ENCODE measurements around the gene DIP2C.

DNA sequence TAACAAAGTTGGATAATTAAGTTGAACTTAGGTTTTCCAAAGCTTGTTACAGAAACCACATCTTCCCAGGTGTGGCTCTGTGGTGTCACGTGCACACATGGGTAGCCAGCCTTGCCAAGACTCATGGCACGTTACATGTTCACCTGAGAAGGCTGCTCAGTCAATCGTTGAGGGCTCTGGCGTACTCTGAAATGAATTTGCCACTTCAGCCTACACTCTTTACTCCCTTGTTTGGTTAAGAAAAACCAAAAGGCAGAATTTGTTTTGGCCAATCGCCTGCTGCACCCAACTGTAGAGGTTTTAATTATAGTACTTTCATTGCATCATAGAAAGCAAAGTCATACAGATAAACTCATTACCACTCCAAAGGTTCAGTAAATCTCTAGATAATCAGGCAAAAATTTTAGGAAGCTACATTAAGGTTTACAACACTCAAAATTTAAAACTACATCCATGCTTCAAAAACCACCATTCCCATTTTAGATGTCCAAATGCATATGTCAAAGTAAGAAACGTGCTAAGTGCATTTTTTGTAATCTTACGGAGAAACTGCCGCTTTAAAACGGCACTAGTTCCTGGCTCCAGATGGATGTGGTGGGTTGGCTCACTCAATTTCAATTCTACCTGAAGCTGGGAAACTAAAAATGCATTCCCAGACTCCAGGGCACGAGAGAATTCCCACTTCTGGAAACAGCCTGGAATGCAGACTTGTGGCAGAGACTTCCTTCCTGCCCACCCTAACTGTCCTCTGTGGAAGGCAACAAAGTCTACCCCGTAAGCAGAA, 88.4 kb downstream of the DIP2C start:
- TF ChIP-seq, protein P1, sequence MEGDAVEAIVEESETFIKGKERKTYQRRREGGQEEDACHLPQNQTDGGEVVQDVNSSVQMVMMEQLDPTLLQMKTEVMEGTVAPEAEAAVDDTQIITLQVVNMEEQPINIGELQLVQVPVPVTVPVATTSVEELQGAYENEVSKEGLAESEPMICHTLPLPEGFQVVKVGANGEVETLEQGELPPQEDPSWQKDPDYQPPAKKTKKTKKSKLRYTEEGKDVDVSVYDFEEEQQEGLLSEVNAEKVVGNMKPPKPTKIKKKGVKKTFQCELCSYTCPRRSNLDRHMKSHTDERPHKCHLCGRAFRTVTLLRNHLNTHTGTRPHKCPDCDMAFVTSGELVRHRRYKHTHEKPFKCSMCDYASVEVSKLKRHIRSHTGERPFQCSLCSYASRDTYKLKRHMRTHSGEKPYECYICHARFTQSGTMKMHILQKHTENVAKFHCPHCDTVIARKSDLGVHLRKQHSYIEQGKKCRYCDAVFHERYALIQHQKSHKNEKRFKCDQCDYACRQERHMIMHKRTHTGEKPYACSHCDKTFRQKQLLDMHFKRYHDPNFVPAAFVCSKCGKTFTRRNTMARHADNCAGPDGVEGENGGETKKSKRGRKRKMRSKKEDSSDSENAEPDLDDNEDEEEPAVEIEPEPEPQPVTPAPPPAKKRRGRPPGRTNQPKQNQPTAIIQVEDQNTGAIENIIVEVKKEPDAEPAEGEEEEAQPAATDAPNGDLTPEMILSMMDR (IDR thresholded peaks at IDR 0.05): no peak
- TF ChIP-seq POLR2A (IDR thresholded peaks at IDR 0.05) (no peak), POLR2AphosphoS5 (IDR thresholded peaks at IDR 0.05; ENCODE audit: insufficient read depth in 1 of 2, low read depth in 1 of 2) (no peak)
